SK-N-SH treated with all-trans-retinoic acid at 6 μM for 48 hours (cell line): ENCODE results near the gene C11orf21.

ENCODE experiments used
- ATAC-seq: fragments of 200-7000 bp; cut with Tn5 transposase; 3 replicates; pipeline ENCODE4 v1.9.1; 2020; ENCODE audit warnings: mild to moderate bottlenecking, moderate library complexity
- ARNTL ChIP-seq: fragments of 450-650 bp; formaldehyde crosslinking; IDR thresholded peaks from 2 replicates; pipeline ENCODE4 v1.5.0; 2020; ENCODE audit warnings: low read depth, mild to moderate bottlenecking, moderate library complexity, borderline replicate concordance
- BACH2 ChIP-seq: fragments of 250-450 bp; sonication (Bioruptor Pico); IDR thresholded peaks from 2 replicates; pipeline ENCODE4 v1.9.0; 2021; ENCODE audit warnings: mild to moderate bottlenecking, borderline replicate concordance
- CSDC2 ChIP-seq: fragments of 250-450 bp; sonication (Bioruptor Pico); IDR thresholded peaks from 2 replicates; pipeline ENCODE4 v1.5.0; 2020; ENCODE audit warnings: mild to moderate bottlenecking, moderate library complexity
- CSRNP3 ChIP-seq: fragments of 250-450 bp; sonication (Bioruptor Pico); IDR thresholded peaks from 2 replicates; pipeline ENCODE4 v1.5.1; 2021; ENCODE audit warnings: mild to moderate bottlenecking, moderate library complexity
- ESRRG ChIP-seq: fragments of 250-450 bp; sonication (Bioruptor Pico); IDR thresholded peaks from 2 replicates; pipeline ENCODE4 v1.6.1; 2021; ENCODE audit warnings: mild to moderate bottlenecking
- GLIS3 ChIP-seq: fragments of 250-450 bp; sonication (Bioruptor Pico); IDR thresholded peaks from 2 replicates; pipeline ENCODE4 v1.5.0; 2020; ENCODE audit warnings: mild to moderate bottlenecking, moderate library complexity
- OSR1 ChIP-seq: fragments of 250-450 bp; sonication (Bioruptor Pico); IDR thresholded peaks from 2 replicates; pipeline ENCODE4 v1.8.0; 2022; ENCODE audit warnings: moderate library complexity, mild to moderate bottlenecking, inconsistent platforms
- PPARA ChIP-seq: fragments of 250-450 bp; sonication (Bioruptor Pico); IDR thresholded peaks from 2 replicates; pipeline ENCODE4 v1.5.0; 2020; ENCODE audit warnings: mild to moderate bottlenecking, borderline replicate concordance
- RARB ChIP-seq: fragments of 250-450 bp; sonication (Bioruptor Pico); IDR thresholded peaks from 2 replicates; pipeline ENCODE4 v1.8.0; 2021; ENCODE audit warnings: mild to moderate bottlenecking, moderate library complexity
- SNAI2 ChIP-seq: fragments of 250-450 bp; sonication (Bioruptor Pico); IDR thresholded peaks from 2 replicates; pipeline ENCODE4 v1.5.0; 2020; ENCODE audit warnings: mild to moderate bottlenecking, moderate library complexity
- TCF4 ChIP-seq: fragments of 250-450 bp; sonication (Bioruptor Pico); IDR thresholded peaks from 2 replicates; pipeline ENCODE4 v1.8.0; 2021; ENCODE audit warnings: mild to moderate bottlenecking, moderate library complexity, borderline replicate concordance
- TOX ChIP-seq: fragments of 250-450 bp; sonication (Bioruptor Pico); IDR thresholded peaks from 2 replicates; pipeline ENCODE4 v1.8.0; 2021; ENCODE audit warnings: mild to moderate bottlenecking, moderate library complexity, borderline replicate concordance
- ZC3H10 ChIP-seq: fragments of 250-450 bp; sonication (Bioruptor Pico); IDR thresholded peaks from 2 replicates; pipeline ENCODE4 v1.5.1; 2021; ENCODE audit warnings: mild to moderate bottlenecking, moderate library complexity
- ZFP3 ChIP-seq: fragments of 250-450 bp; sonication (Bioruptor Pico); IDR thresholded peaks from 2 replicates; pipeline ENCODE4 v1.5.0; 2020; ENCODE audit warnings: mild to moderate bottlenecking, moderate library complexity
- ZFP30 ChIP-seq: fragments of 450-650 bp; formaldehyde crosslinking; IDR thresholded peaks from 2 replicates; pipeline ENCODE4 v1.5.0; 2022; ENCODE audit warnings: mild to moderate bottlenecking, moderate library complexity
- ZNF565 ChIP-seq: fragments of 450-650 bp; formaldehyde crosslinking; conservative IDR thresholded peaks from 2 replicates; pipeline ENCODE4 v1.5.0; 2020; ENCODE audit warnings: low read depth, mild to moderate bottlenecking, moderate library complexity
- ZNF70 ChIP-seq: fragments of 450-650 bp; formaldehyde crosslinking; IDR thresholded peaks from 2 replicates; pipeline ENCODE4 v1.5.0; 2020; ENCODE audit warnings: mild to moderate bottlenecking, moderate library complexity
- ZNF8 ChIP-seq: fragments of 450-650 bp; formaldehyde crosslinking; IDR thresholded peaks from 2 replicates; pipeline ENCODE4 v1.5.0; 2020; ENCODE audit warnings: mild to moderate bottlenecking, moderate library complexity
- TF ChIP-seq, protein P1 (sequence below): fragments of 250-450 bp; sonication (Bioruptor Pico); IDR thresholded peaks from 2 replicates; pipeline ENCODE4 v1.5.1; 2020; ENCODE audit warnings: low read depth, mild to moderate bottlenecking, moderate library complexity
- TF ChIP-seq, protein P2 (sequence below): fragments of 250-450 bp; sonication (Bioruptor Pico); IDR thresholded peaks from 2 replicates; pipeline ENCODE4 v1.8.0; 2020; ENCODE audit warnings: mild to moderate bottlenecking, moderate library complexity, borderline replicate concordance
- TF ChIP-seq, protein P3 (sequence below): fragments of 250-450 bp; sonication (Bioruptor Pico); IDR thresholded peaks from 2 replicates; pipeline ENCODE4 v1.5.0; 2020; ENCODE audit warnings: mild to moderate bottlenecking, moderate library complexity

Gene C11orf21

DNA sequence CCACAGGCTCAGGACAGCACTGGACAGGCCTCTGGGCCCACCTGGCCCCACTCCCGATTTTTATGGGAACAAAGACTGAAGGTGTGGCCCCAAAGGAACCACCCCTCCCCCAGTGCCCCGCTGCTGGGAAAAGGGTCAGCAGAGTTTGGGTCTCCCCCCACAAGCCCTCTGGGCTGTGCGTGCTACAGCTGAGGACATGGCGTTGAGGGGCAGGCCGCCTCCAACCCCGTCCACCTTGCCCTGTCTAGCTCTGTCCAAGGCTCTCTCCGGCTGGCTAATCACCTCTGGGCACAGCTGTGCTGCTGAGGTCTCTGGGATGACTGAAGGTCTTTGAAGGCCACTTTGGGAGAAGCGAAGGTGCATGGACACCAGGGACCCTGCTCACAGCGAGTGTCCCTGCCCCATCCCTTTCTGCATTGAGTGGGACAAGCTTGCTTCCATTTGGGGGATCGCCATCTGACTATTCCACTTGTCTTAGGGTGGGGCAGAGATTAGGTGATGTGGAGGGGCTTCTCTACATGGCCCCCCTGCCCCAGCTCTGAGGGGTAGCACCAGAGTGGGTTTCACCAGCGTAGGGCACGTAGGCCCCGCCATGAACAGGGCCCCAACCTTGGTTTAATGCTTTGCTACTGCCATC, 37.9 kb downstream of the C11orf21 start:
- no peak for TF ChIP-seq TOX (CRISPR knock-in tag)
- no peak for TF ChIP-seq BACH2 (CRISPR knock-in tag)
- TF ChIP-seq, protein P1, sequence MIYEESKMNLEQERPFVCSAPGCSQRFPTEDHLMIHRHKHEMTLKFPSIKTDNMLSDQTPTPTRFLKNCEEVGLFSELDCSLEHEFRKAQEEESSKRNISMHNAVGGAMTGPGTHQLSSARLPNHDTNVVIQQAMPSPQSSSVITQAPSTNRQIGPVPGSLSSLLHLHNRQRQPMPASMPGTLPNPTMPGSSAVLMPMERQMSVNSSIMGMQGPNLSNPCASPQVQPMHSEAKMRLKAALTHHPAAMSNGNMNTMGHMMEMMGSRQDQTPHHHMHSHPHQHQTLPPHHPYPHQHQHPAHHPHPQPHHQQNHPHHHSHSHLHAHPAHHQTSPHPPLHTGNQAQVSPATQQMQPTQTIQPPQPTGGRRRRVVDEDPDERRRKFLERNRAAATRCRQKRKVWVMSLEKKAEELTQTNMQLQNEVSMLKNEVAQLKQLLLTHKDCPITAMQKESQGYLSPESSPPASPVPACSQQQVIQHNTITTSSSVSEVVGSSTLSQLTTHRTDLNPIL: no peak
- TF ChIP-seq ZC3H10 (CRISPR knock-in tag): no peak
- no peak for TF ChIP-seq ZNF565 (CRISPR knock-in tag)
- TF ChIP-seq, all 23 proteins: peak for 0
- no peak for ATAC-seq

- no peak for ATAC-seq
These were observed 38.6 kb downstream of the C11orf21 start for GRCh38 chr11:2263071-2263565.

GRCh38 chr11:2262301-2263070, 39.2 kb downstream of the C11orf21 start:
- ATAC-seq: no peak
- no peak for TF ChIP-seq ESRRG
- no peak for TF ChIP-seq ZFP30
- no peak for TF ChIP-seq SNAI2 (CRISPR knock-in tag)
- TF ChIP-seq OSR1: no peak
- no peak for TF ChIP-seq TCF4
- TF ChIP-seq TOX (CRISPR knock-in tag): no peak
- TF ChIP-seq GLIS3: no peak
- no peak for TF ChIP-seq PPARA

More at GRCh38 chr11:2263071-2263565, 38.6 kb downstream of the C11orf21 start:
- TF ChIP-seq BACH2 (CRISPR knock-in tag) (no peak), ESRRG (no peak), CSRNP3 (CRISPR knock-in tag) (no peak), ZC3H10 (CRISPR knock-in tag) (no peak), RARB (CRISPR knock-in tag) (no peak), GLIS3 (no peak)
- TF ChIP-seq, all 23 proteins: peak for 0

GRCh38 chr11:2261436-2262230, 40.1 kb downstream of the C11orf21 start:
- ATAC-seq: no peak
- TF ChIP-seq TCF4 (no peak), TOX (CRISPR knock-in tag) (no peak), BACH2 (CRISPR knock-in tag) (no peak), PPARA (no peak), ARNTL (CRISPR knock-in tag) (no peak), RARB (CRISPR knock-in tag) (no peak)
- TF ChIP-seq, protein P2, sequence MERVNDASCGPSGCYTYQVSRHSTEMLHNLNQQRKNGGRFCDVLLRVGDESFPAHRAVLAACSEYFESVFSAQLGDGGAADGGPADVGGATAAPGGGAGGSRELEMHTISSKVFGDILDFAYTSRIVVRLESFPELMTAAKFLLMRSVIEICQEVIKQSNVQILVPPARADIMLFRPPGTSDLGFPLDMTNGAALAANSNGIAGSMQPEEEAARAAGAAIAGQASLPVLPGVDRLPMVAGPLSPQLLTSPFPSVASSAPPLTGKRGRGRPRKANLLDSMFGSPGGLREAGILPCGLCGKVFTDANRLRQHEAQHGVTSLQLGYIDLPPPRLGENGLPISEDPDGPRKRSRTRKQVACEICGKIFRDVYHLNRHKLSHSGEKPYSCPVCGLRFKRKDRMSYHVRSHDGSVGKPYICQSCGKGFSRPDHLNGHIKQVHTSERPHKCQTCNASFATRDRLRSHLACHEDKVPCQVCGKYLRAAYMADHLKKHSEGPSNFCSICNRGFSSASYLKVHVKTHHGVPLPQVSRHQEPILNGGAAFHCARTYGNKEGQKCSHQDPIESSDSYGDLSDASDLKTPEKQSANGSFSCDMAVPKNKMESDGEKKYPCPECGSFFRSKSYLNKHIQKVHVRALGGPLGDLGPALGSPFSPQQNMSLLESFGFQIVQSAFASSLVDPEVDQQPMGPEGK (CRISPR knock-in tag): no peak

GRCh38 chr11:2260491-2261364, 41.0 kb downstream of the C11orf21 start:
- no peak for ATAC-seq
- TF ChIP-seq ZC3H10 (CRISPR knock-in tag): no peak
- TF ChIP-seq ZNF70 (CRISPR knock-in tag): no peak
- TF ChIP-seq ZFP3 (CRISPR knock-in tag): no peak
- TF ChIP-seq ZNF8: no peak
- no peak for TF ChIP-seq CSDC2 (CRISPR knock-in tag)
- no peak for TF ChIP-seq PPARA
- TF ChIP-seq OSR1: no peak
- TF ChIP-seq ESRRG: no peak
- TF ChIP-seq, protein P3, sequence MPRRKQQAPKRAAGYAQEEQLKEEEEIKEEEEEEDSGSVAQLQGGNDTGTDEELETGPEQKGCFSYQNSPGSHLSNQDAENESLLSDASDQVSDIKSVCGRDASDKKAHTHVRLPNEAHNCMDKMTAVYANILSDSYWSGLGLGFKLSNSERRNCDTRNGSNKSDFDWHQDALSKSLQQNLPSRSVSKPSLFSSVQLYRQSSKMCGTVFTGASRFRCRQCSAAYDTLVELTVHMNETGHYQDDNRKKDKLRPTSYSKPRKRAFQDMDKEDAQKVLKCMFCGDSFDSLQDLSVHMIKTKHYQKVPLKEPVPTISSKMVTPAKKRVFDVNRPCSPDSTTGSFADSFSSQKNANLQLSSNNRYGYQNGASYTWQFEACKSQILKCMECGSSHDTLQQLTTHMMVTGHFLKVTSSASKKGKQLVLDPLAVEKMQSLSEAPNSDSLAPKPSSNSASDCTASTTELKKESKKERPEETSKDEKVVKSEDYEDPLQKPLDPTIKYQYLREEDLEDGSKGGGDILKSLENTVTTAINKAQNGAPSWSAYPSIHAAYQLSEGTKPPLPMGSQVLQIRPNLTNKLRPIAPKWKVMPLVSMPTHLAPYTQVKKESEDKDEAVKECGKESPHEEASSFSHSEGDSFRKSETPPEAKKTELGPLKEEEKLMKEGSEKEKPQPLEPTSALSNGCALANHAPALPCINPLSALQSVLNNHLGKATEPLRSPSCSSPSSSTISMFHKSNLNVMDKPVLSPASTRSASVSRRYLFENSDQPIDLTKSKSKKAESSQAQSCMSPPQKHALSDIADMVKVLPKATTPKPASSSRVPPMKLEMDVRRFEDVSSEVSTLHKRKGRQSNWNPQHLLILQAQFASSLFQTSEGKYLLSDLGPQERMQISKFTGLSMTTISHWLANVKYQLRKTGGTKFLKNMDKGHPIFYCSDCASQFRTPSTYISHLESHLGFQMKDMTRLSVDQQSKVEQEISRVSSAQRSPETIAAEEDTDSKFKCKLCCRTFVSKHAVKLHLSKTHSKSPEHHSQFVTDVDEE (CRISPR knock-in tag): no peak
- no peak for TF ChIP-seq ARNTL (CRISPR knock-in tag)
- no peak for TF ChIP-seq GLIS3
- no peak for TF ChIP-seq TCF4
- TF ChIP-seq ZNF565 (CRISPR knock-in tag): no peak
- TF ChIP-seq, protein P1: no peak
- no peak for TF ChIP-seq ZFP30
